IMR-90 (cell line): ENCODE results near the gene TRAPPC5. TPM values are rescaled to one million over a fixed set of nuclear protein-coding genes. Genes with fewer than 3 reads are reported as not detected.

ENCODE experiments used
- ATAC-seq: fragments of 200-7000 bp; cut with Tn5 transposase; 2 replicates; pipeline ENCODE4 v1.9.1; 2020; ENCODE audit warnings: low read depth, mild to moderate bottlenecking, moderate library complexity
- BruUV-seq: library from RNA; stranded (reverse); fragments of 400-500 nt; replicated peaks from 2 replicates; lab custom pipeline; 2021; lab: Mats Ljungman, UMichigan
- CTCF ChIA-PET: fragments of 300-600 bp; formaldehyde crosslinking; extraction: SDS; loops from one replicate; lab custom pipeline; 2021; ENCODE audit warnings: antibody characterized with exemption; lab: Yijun Ruan, JAX
- POLR2A ChIA-PET: fragments of 300-600 bp; sonication (Branson Sonifier 250); formaldehyde crosslinking; loops from one replicate; lab custom pipeline; 2022; ENCODE audit warnings: antibody characterized with exemption; ENCODE audit not compliant: unreplicated experiment; lab: Charles Lee
- DNase-seq: peaks from one replicate; pipeline ENCODE4 v3.0.0; 2013
- H2AFZ ChIP-seq: replicated peaks from 2 replicates; pipeline ENCODE3; 2013; ENCODE audit warnings: low read length, mild to moderate bottlenecking; ENCODE audit not compliant: poor library complexity
- H2AK5ac ChIP-seq: 2 replicates; pipeline ENCODE4 v1.6.1; 2013; ENCODE audit warnings: low read depth, low read length, inconsistent platforms
- H2AK9ac ChIP-seq: replicated peaks from 2 replicates; pipeline ENCODE3; 2013; ENCODE audit warnings: mild to moderate bottlenecking, low read depth, low read length, moderate library complexity; ENCODE audit not compliant: poor library complexity
- H2BK120ac ChIP-seq: 2 replicates; pipeline ENCODE4 v1.6.1; 2013; ENCODE audit warnings: low read depth, low read length, inconsistent platforms
- H2BK15ac ChIP-seq: 3 replicates; pipeline ENCODE4 v1.6.1; 2013; ENCODE audit warnings: low read depth, low read length, inconsistent platforms
- H2BK20ac ChIP-seq: 2 replicates; pipeline ENCODE4 v1.6.1; 2013; ENCODE audit warnings: low read depth, mild to moderate bottlenecking, inconsistent platforms, low read length, moderate library complexity
- H2BK5ac ChIP-seq: 2 replicates; pipeline ENCODE4 v1.6.1; 2013; ENCODE audit warnings: mild to moderate bottlenecking, low read depth, low read length, inconsistent platforms; ENCODE audit not compliant: poor library complexity, severe bottlenecking
- H3K14ac ChIP-seq: replicated peaks from 2 replicates; pipeline ENCODE4 v1.6.1; 2013; ENCODE audit warnings: low read depth, low read length, inconsistent platforms
- H3K18ac ChIP-seq: 2 replicates; pipeline ENCODE4 v1.6.1; 2013; ENCODE audit warnings: low read depth, low read length, control low read depth
- H3K23ac ChIP-seq: 2 replicates; pipeline ENCODE4 v1.6.1; 2013; ENCODE audit warnings: low read depth, low read length, inconsistent platforms
- H3K27ac ChIP-seq: 2 replicates; pipeline ENCODE4 v1.5.1; 2013; ENCODE audit warnings: mild to moderate bottlenecking, control low read depth, low read length; ENCODE audit not compliant: insufficient read depth
- H3K27me3 ChIP-seq: 2 replicates; pipeline ENCODE4 v1.6.1; 2013; ENCODE audit warnings: low read length; ENCODE audit not compliant: control insufficient read depth, insufficient read depth
- H3K36me3 ChIP-seq: 2 replicates; pipeline ENCODE4 v1.6.1; 2013; ENCODE audit warnings: low read length, mixed read lengths; ENCODE audit not compliant: control insufficient read depth, insufficient read depth
- H3K4ac ChIP-seq: 2 replicates; pipeline ENCODE4 v1.6.1; 2013; ENCODE audit warnings: low read depth, low read length, inconsistent platforms
- H3K4me1 ChIP-seq: 2 replicates; pipeline ENCODE4 v1.6.1; 2013; ENCODE audit warnings: low read length, mixed read lengths; ENCODE audit not compliant: control insufficient read depth, insufficient read depth
- H3K4me2 ChIP-seq: 2 replicates; pipeline ENCODE4 v1.6.1; 2013; ENCODE audit warnings: low read depth, mild to moderate bottlenecking, control low read depth, low read length, moderate library complexity
- H3K4me3 ChIP-seq: 2 replicates; pipeline ENCODE4 v1.5.1; 2013; ENCODE audit warnings: low read depth, mild to moderate bottlenecking, control low read depth, low read length, moderate library complexity; ENCODE audit not compliant: insufficient read depth
- H3K56ac ChIP-seq: 2 replicates; pipeline ENCODE4 v1.6.1; 2013; ENCODE audit warnings: low read length, inconsistent platforms; ENCODE audit not compliant: insufficient read depth; ENCODE audit errors: extremely low read depth
- H3K79me1 ChIP-seq, 2 experiments: 2 replicates each; pipeline ENCODE4 v1.6.1; 2013; ENCODE audit warnings: low read length in 2 of 2, inconsistent platforms in 1 of 2, low read depth in 1 of 2
- H3K9ac ChIP-seq: 2 replicates; pipeline ENCODE4 v1.6.1; 2013; ENCODE audit warnings: low read depth, low read length, control low read depth
- H3K9me1 ChIP-seq: 2 replicates; pipeline ENCODE4 v1.6.1; 2013; ENCODE audit warnings: low read length, inconsistent platforms; ENCODE audit not compliant: insufficient read depth
- H3K9me3 ChIP-seq: 2 replicates; pipeline ENCODE4 v1.6.1; 2013; ENCODE audit warnings: low read length; ENCODE audit not compliant: control insufficient read depth, insufficient read depth
- H4K20me1 ChIP-seq: 2 replicates; pipeline ENCODE4 v1.6.1; 2013; ENCODE audit warnings: low read length, inconsistent platforms; ENCODE audit not compliant: insufficient read depth
- H4K5ac ChIP-seq: 2 replicates; pipeline ENCODE4 v1.6.1; 2013; ENCODE audit warnings: mild to moderate bottlenecking, low read depth, low read length, control low read depth
- H4K8ac ChIP-seq, 2 experiments: 2 replicates each; pipeline ENCODE4 v1.6.1; 2013; ENCODE audit warnings: low read depth in 2 of 2, low read length in 2 of 2, control low read depth in 1 of 2, inconsistent platforms in 1 of 2
- H4K91ac ChIP-seq: 2 replicates; pipeline ENCODE4 v1.6.1; 2013; ENCODE audit warnings: low read depth, low read length, inconsistent platforms; ENCODE audit not compliant: insufficient read depth
- BHLHE40 ChIP-seq: fragments of 150-350 bp; IDR thresholded peaks from 2 replicates; pipeline ENCODE4 v1.6.1; 2016; ENCODE audit warnings: mild to moderate bottlenecking, low read depth, low read length
- CEBPB ChIP-seq: IDR thresholded peaks from 2 replicates; pipeline ENCODE4 v1.6.1; 2012; ENCODE audit warnings: low read depth, low read length, improper control_type of control experiment
- CHD1 ChIP-seq: IDR thresholded peaks from 2 replicates; pipeline ENCODE4 v1.6.1; 2012; ENCODE audit warnings: low read depth, low read length, improper control_type of control experiment
- FOS ChIP-seq: fragments of 150-350 bp; IDR thresholded peaks from 2 replicates; pipeline ENCODE4 v1.6.1; 2016; ENCODE audit warnings: low read depth, low read length
- MAFK ChIP-seq: IDR thresholded peaks from 2 replicates; pipeline ENCODE4 v1.6.1; 2012; ENCODE audit warnings: low read depth, low read length, improper control_type of control experiment
- MAZ ChIP-seq: IDR thresholded peaks from 2 replicates; pipeline ENCODE4 v1.6.1; 2012; ENCODE audit warnings: low read depth, mild to moderate bottlenecking, low read length, improper control_type of control experiment, moderate library complexity, borderline replicate concordance
- MXI1 ChIP-seq: IDR thresholded peaks from 2 replicates; pipeline ENCODE4 v1.6.1; 2012; ENCODE audit warnings: low read depth, mild to moderate bottlenecking, low read length, moderate library complexity, borderline replicate concordance
- NFE2L2 ChIP-seq: fragments of 150-350 bp; IDR thresholded peaks from 2 replicates; pipeline ENCODE4 v1.6.1; 2016; ENCODE audit warnings: low read depth, mild to moderate bottlenecking, low read length
- POLR2A ChIP-seq: IDR thresholded peaks from 2 replicates; pipeline ENCODE4 v1.6.1; 2012; ENCODE audit warnings: mild to moderate bottlenecking, low read depth, low read length
- RAD21 ChIP-seq: IDR thresholded peaks from 2 replicates; pipeline ENCODE4 v1.6.1; 2012; ENCODE audit warnings: low read length, improper control_type of control experiment
- RCOR1 ChIP-seq: IDR thresholded peaks from 2 replicates; pipeline ENCODE4 v1.6.1; 2012; ENCODE audit warnings: mild to moderate bottlenecking, low read length, improper control_type of control experiment; ENCODE audit not compliant: insufficient replicate concordance
- RFX5 ChIP-seq: IDR thresholded peaks from 2 replicates; pipeline ENCODE4 v1.8.0; 2012; ENCODE audit warnings: low read depth, mild to moderate bottlenecking, low read length, moderate library complexity
- SMC3 ChIP-seq: fragments of 150-350 bp; IDR thresholded peaks from 2 replicates; pipeline ENCODE4 v1.6.1; 2016; ENCODE audit warnings: low read depth, mild to moderate bottlenecking, antibody characterized with exemption, low read length, moderate library complexity
- WGBS, 2 experiments: methylation state at CpG; one replicate each; pipeline versions ENCODE4 v1.1.5 to v1.1.7; 2013; ENCODE audit warnings: missing lambda C conversion rate in 2 of 2; ENCODE audit not compliant: insufficient read length in 1 of 2; ENCODE audit errors: extremely low coverage in 2 of 2; 5-methylcytosine and 5-hydroxymethylcytosine counted together
- dilution Hi-C: fragments of 300-500 bp; cut with HindIII; formaldehyde crosslinking; loops from one replicate; pipeline ENCODE4 v1.14.3; 2018; ENCODE audit warnings: low sequenced_read_pairs; ENCODE audit not compliant: unreplicated experiment
- in situ Hi-C: fragments of 300-500 bp; cut with MboI; formaldehyde crosslinking; loops from 3 replicates; pipeline ENCODE4 v1.14.3; 2019; ENCODE audit warnings: low sequenced_read_pairs, inconsistent platforms, mixed read lengths
- intact Hi-C: fragments of 100-400 bp; cut with micrococcal nuclease; formaldehyde crosslinking; loops from 2 replicates; pipeline ENCODE4 v1.10.0; 2022
- polyA plus RNA-seq, 3 experiments: library from polyadenylated mRNA; depleted of rRNA; stranded (reverse); fragments of >200 nt; gene quantifications; 2 replicates each; pipeline ENCODE4 v1.2.3, GENCODE V29; 2012; ENCODE audit warnings: low replicate concordance in 1 of 3
- total RNA-seq: library from RNA; depleted of rRNA; stranded (reverse); fragments of >200 nt; gene quantifications from 2 replicates; pipeline ENCODE4 v1.2.3, GENCODE V29; 2012
- TF ChIP-seq, protein P1 (sequence below): conservative IDR thresholded peaks from 2 replicates; pipeline ENCODE4 v1.5.1; 2012; ENCODE audit warnings: mild to moderate bottlenecking, low read depth, low read length, improper control_type of control experiment
- TF ChIP-seq, protein P2 (sequence below): fragments of 150-350 bp; IDR thresholded peaks from 2 replicates; pipeline ENCODE4 v1.6.1; 2016; ENCODE audit warnings: low read depth, mild to moderate bottlenecking, low read length, moderate library complexity, borderline replicate concordance
- TF ChIP-seq, protein P3 (sequence below): fragments of 150-350 bp; IDR thresholded peaks from 2 replicates; pipeline ENCODE4 v1.6.1; 2017; ENCODE audit warnings: mild to moderate bottlenecking, antibody characterized with exemption, low read length, low read depth

The TRAPPC5 gene
- total and polyA plus RNA-seq, 2 of the 4 experiments (the other 2 are of a cell fraction) = 54.7 to 109 TPM

DNA sequence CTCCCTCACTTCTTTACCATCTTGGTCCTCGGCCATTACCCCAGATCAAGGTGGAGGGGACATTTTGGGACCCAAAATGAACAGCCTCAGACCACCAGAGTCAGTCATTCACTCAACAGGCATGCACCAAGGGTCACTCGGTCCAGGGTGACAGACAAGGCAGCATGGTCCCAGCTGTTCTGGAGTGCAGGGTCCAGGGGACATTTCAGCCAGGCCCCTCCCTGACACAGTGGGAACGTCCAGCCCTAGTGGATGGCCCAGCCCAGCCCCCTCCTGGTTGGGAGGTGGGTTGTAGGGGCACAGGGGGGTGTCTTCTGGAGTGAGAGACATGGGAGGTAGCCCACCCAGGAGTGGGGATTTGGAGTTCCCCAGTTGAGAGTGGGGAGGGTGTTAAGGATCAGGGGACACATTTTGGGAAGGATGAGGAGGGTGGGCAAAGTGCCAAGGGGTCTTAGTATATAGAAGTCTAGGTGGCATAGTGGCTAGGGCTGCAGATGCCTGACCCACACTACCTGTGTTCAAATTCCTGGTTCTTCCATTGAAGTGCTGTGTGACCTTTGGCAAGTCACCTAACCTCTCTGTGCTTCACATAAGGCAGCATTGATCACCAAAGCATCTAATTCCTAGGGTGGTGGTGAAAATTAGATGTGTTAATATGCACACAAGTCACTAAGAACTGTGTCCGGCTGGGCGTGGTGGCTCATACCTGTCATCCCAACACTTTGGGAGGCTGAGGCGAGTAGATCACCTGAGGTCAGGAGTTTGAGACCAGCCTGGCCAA lies 23.8 kb downstream of the TRAPPC5 start:
- dilution Hi-C loops = no loop called here
- H4K5ac ChIP-seq = no peak overlapping the region
- H3K4me1 ChIP-seq = no peaks in the 10 kb centered on the region
- no peak overlapping the region for H3K4me3 ChIP-seq
- H2BK15ac ChIP-seq = no peak overlapping the region
- H3K79me1 ChIP-seq = no peaks in the 10 kb centered on the region
- no peaks in the 10 kb centered on the region for H3K9me1 ChIP-seq
- H3K4ac ChIP-seq = no peak overlapping the region
- no peak overlapping the region for H3K14ac ChIP-seq
- ChIA-PET CTCF (no interaction called here), POLR2A (no interaction called here)
- no peaks in the 10 kb centered on the region for H3K36me3 ChIP-seq
- intact Hi-C loops = no loop called here
- in situ Hi-C loops = no loop called here
- H3K9me3 ChIP-seq = no peaks in the 10 kb centered on the region
- no peak overlapping the region for H4K8ac ChIP-seq
- no peaks in the 10 kb centered on the region for H4K20me1 ChIP-seq
- no peak overlapping the region for H3K4me2 ChIP-seq
- DNase-seq (no peak), ATAC-seq (no peak)
- H2BK5ac ChIP-seq = no peak overlapping the region
- no peak overlapping the region for H2AFZ ChIP-seq
- H3K56ac ChIP-seq = no peak overlapping the region
- H2AK5ac ChIP-seq = no peak overlapping the region
- H2BK20ac ChIP-seq = no peak overlapping the region
- 100% methylated on average over 2 of the region's 6 CpGs; no CpG with 5 or more reads in 1 of the 2 experiments for WGBS, 2 experiments
- no peak overlapping the region for H3K27ac ChIP-seq
- no TSS peak for BruUV-seq
- H3K9ac ChIP-seq = no peak overlapping the region
- no peak for TF ChIP-seq RAD21
- TF ChIP-seq SMC3 = no peak
- TF ChIP-seq MAFK = no peak
- no peak for TF ChIP-seq CHD1
- TF ChIP-seq, protein P1, sequence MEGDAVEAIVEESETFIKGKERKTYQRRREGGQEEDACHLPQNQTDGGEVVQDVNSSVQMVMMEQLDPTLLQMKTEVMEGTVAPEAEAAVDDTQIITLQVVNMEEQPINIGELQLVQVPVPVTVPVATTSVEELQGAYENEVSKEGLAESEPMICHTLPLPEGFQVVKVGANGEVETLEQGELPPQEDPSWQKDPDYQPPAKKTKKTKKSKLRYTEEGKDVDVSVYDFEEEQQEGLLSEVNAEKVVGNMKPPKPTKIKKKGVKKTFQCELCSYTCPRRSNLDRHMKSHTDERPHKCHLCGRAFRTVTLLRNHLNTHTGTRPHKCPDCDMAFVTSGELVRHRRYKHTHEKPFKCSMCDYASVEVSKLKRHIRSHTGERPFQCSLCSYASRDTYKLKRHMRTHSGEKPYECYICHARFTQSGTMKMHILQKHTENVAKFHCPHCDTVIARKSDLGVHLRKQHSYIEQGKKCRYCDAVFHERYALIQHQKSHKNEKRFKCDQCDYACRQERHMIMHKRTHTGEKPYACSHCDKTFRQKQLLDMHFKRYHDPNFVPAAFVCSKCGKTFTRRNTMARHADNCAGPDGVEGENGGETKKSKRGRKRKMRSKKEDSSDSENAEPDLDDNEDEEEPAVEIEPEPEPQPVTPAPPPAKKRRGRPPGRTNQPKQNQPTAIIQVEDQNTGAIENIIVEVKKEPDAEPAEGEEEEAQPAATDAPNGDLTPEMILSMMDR = no peak
- TF ChIP-seq, protein P2, sequence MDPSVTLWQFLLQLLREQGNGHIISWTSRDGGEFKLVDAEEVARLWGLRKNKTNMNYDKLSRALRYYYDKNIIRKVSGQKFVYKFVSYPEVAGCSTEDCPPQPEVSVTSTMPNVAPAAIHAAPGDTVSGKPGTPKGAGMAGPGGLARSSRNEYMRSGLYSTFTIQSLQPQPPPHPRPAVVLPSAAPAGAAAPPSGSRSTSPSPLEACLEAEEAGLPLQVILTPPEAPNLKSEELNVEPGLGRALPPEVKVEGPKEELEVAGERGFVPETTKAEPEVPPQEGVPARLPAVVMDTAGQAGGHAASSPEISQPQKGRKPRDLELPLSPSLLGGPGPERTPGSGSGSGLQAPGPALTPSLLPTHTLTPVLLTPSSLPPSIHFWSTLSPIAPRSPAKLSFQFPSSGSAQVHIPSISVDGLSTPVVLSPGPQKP = no peak
- TF ChIP-seq, protein P3, sequence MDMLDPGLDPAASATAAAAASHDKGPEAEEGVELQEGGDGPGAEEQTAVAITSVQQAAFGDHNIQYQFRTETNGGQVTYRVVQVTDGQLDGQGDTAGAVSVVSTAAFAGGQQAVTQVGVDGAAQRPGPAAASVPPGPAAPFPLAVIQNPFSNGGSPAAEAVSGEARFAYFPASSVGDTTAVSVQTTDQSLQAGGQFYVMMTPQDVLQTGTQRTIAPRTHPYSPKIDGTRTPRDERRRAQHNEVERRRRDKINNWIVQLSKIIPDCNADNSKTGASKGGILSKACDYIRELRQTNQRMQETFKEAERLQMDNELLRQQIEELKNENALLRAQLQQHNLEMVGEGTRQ = no peak
- no peak for TF ChIP-seq MXI1
- no peak for TF ChIP-seq MAZ
- TF ChIP-seq RFX5 = no peak
- TF ChIP-seq RCOR1 = no peak
- no peak for TF ChIP-seq NFE2L2
- TF ChIP-seq BHLHE40 = no peak
- no peak for TF ChIP-seq CEBPB
- TF ChIP-seq POLR2A = no peak
- TF ChIP-seq FOS = no peak
- H3K23ac ChIP-seq = no peak overlapping the region
- H2AK9ac ChIP-seq = no peak overlapping the region
- no peak overlapping the region for H2BK120ac ChIP-seq
- H4K91ac ChIP-seq = no peak overlapping the region
- peaks cover 10% of the 10 kb centered on the region; the same call in 1 of the 2 replicates for H3K27me3 ChIP-seq
- H3K18ac ChIP-seq = no peak overlapping the region
